Testis (tissue), 3 donors: Measurements from ENCODE around the gene PCED1A. TPM values are rescaled to one million over a fixed set of nuclear protein-coding genes. Genes with fewer than 3 reads are reported as not detected.

Experiments
- DNase-seq: peaks from one replicate; pipeline ENCODE4 v3.0.0-alpha.2; 2019
- H3K27ac ChIP-seq, 2 donors: fragments of 200-600 bp; sonication (generic); one replicate each; pipeline ENCODE4 v1.5.1; 2019
- H3K27me3 ChIP-seq: fragments of 200-600 bp; sonication (generic); one replicate; pipeline ENCODE4 v1.5.1; 2019
- H3K36me3 ChIP-seq: fragments of 200-600 bp; sonication (generic); one replicate; pipeline ENCODE4 v1.5.1; 2017; ENCODE audit warnings: low read depth; ENCODE audit errors: missing control alignments
- H3K4me1 ChIP-seq: fragments of 200-600 bp; sonication (generic); one replicate; pipeline ENCODE4 v1.5.1; 2019
- H3K4me3 ChIP-seq, 2 donors: fragments of 200-600 bp; sonication (generic); one replicate each; pipeline ENCODE4 v1.5.1; 2017 to 2019
- H3K9me3 ChIP-seq: fragments of 200-600 bp; sonication (generic); one replicate; pipeline ENCODE4 v1.5.1; 2017
- POLR2A ChIP-seq: fragments of 450-650 bp; IDR thresholded peaks from one replicate; pipeline ENCODE4 v1.6.1; 2017; ENCODE audit warnings: antibody characterized with exemption, mild to moderate bottlenecking, moderate library complexity
- WGBS, 2 donors: methylation state at CpG; one replicate each; pipeline ENCODE4 v1.1.5; 2018; 5-methylcytosine and 5-hydroxymethylcytosine counted together
- intact Hi-C: fragments of 100-400 bp; cut with DNase I; formaldehyde crosslinking; loops from one replicate; pipeline ENCODE4 v1.15.1; 2023; ENCODE audit warnings: low total_unique reads
- polyA plus RNA-seq: library from polyadenylated mRNA; stranded (reverse); fragments of 350-450 nt; fragmentation: Illumina TruSeq; extraction: RNeasy Lipid Tissue Mini Kit (QIAGEN cat#74804); gene quantifications from one replicate; pipeline ENCODE4 v1.2.3, GENCODE V29; 2014; ENCODE audit warnings: low read depth, low replicate concordance; ENCODE audit not compliant: insufficient read depth
- total RNA-seq, 2 donors: library from RNA; depleted of rRNA; stranded (reverse); fragments of >200 nt; gene quantifications; one replicate each; pipeline ENCODE4 v1.2.3, GENCODE V29; 2016
- TF ChIP-seq, protein P1 (sequence below), 3 experiments: fragments of 450-650 bp in 2 of 3; fragments of 200-600 bp in 1 of 3; sonication (generic) in 1 of 3; IDR thresholded peaks; one replicate each; pipeline ENCODE4 v1.5.1; 2016 to 2019; ENCODE audit warnings: antibody characterized with exemption in 3 of 3, mild to moderate bottlenecking in 2 of 3, moderate library complexity in 1 of 3

Gene PCED1A
- total and polyA plus RNA-seq, 3 donors from 2014 or later: 20.8 to 51.1 (median 46.0) TPM

DNA sequence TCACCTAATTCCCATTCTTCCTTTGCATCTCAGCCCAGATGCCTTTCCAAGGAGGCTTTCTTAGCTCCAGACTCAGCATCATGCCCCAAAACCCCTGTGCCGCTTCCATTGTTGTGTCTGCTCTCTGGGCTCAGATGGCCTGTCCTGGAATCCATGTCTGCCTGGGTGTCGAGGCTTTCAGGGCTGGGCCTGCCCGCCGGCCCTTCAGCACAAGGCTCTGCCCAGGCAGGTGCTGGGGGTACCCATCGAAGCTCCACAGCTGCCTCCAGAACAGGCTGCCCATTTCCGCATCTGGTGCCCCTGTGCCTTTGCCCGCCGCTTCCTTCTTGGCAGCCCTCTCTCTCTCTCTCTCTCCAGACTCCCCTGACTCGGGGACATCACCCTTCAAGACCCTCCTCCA lies 41.2 kb downstream of the PCED1A start:
- TF ChIP-seq, protein P1, sequence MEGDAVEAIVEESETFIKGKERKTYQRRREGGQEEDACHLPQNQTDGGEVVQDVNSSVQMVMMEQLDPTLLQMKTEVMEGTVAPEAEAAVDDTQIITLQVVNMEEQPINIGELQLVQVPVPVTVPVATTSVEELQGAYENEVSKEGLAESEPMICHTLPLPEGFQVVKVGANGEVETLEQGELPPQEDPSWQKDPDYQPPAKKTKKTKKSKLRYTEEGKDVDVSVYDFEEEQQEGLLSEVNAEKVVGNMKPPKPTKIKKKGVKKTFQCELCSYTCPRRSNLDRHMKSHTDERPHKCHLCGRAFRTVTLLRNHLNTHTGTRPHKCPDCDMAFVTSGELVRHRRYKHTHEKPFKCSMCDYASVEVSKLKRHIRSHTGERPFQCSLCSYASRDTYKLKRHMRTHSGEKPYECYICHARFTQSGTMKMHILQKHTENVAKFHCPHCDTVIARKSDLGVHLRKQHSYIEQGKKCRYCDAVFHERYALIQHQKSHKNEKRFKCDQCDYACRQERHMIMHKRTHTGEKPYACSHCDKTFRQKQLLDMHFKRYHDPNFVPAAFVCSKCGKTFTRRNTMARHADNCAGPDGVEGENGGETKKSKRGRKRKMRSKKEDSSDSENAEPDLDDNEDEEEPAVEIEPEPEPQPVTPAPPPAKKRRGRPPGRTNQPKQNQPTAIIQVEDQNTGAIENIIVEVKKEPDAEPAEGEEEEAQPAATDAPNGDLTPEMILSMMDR (IDR thresholded peaks at IDR 0.05): no peak
- TF ChIP-seq POLR2A: no peak
- H3K4me1 ChIP-seq: peaks cover 6% of the 10 kb centered on the region
- no peak overlapping the region for H3K4me3 ChIP-seq
- DNase-seq: no peak
- WGBS, 2 donors: 42 to 51% methylated on average over 9 of the region's 9 CpGs
- intact Hi-C loops: no loop called here
- H3K27ac ChIP-seq: no peak overlapping the region
- no peaks in the 10 kb centered on the region for H3K27me3 ChIP-seq
- H3K9me3 ChIP-seq: no peaks in the 10 kb centered on the region
- no peaks in the 10 kb centered on the region for H3K36me3 ChIP-seq

DNA sequence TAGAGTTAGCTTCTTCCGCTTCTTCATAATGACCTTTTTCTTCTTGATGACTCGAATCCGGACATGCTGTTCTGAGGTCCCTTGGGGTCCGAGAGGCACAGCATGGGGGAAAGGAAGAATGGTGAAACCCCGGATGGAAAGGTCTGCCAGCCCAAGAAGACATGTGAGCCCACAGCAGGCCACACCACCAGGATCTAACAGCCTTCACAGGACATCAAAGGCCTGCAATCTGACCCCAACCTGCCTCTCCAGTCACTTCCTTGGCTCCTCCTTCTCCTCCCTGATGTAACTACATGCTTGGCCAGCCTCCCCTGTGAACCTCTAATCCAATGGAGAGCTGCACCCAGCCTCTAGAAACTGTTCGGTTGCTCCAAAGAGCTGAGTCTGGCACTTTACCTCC lies 41.6 kb downstream of the PCED1A start:
- TF ChIP-seq, protein P1 (IDR thresholded peaks at IDR 0.05): no peak
- no peak for TF ChIP-seq POLR2A
- Histone ChIP-seq H3K36me3 (no peaks in the 10 kb centered on the region), H3K27me3 (no peaks in the 10 kb centered on the region), H3K9me3 (no peaks in the 10 kb centered on the region), H3K4me1 (peaks cover 6% of the 10 kb centered on the region), H3K27ac (no peak overlapping the region), H3K4me3 (no peak overlapping the region)
- no peak for DNase-seq
- WGBS, 2 donors: 71 to 86% methylated on average over 3 to 6 of the region's 6 CpGs
- intact Hi-C loops: no loop called here

DNA sequence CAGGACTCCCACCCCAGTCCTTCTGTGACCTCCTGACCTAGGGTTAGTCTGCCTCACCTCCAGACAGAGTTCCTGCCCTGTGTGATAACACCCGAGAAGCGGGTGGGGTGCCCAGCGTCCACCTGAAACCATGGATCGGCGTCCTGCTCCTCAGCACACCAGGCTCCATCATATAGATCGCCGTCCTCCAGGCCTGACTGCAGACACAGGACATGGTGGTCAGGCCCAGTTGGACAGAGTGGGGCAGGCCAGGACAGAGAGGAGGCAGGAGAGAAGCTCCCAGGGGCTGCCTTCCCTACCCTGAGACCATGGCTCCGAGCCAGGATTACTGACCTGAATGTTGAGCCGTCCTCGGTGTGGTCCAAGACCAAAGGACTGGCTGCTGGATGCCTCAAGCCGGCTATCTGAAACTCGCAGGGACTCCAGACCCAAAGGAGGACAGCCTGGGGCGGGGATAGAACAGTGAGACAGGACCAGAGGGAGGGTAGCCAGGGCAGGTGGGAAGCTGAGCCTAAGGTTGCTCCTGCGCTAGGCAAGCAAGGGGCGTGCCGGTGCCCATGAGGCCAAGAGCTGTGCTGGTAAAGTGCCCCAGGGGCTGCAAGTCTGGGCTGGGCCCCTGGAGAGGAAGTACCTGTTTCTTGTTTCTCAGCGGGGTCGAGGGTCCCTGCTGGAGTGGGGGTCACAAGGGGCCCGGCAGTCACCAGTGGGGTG lies 42.2 kb downstream of the PCED1A start:
- DNase-seq: no peak
- no peaks in the 10 kb centered on the region for H3K36me3 ChIP-seq
- H3K4me1 ChIP-seq: peaks cover 6% of the 10 kb centered on the region
- intact Hi-C loops: no loop called here
- no peak overlapping the region for H3K4me3 ChIP-seq
- H3K9me3 ChIP-seq: no peaks in the 10 kb centered on the region
- no peak overlapping the region for H3K27ac ChIP-seq
- H3K27me3 ChIP-seq: no peaks in the 10 kb centered on the region
- TF ChIP-seq POLR2A: no peak
- TF ChIP-seq, protein P1 (IDR thresholded peaks at IDR 0.05): no peak
- 86 to 92% methylated on average over 6 to 18 of the region's 19 CpGs for WGBS, 2 donors

DNA sequence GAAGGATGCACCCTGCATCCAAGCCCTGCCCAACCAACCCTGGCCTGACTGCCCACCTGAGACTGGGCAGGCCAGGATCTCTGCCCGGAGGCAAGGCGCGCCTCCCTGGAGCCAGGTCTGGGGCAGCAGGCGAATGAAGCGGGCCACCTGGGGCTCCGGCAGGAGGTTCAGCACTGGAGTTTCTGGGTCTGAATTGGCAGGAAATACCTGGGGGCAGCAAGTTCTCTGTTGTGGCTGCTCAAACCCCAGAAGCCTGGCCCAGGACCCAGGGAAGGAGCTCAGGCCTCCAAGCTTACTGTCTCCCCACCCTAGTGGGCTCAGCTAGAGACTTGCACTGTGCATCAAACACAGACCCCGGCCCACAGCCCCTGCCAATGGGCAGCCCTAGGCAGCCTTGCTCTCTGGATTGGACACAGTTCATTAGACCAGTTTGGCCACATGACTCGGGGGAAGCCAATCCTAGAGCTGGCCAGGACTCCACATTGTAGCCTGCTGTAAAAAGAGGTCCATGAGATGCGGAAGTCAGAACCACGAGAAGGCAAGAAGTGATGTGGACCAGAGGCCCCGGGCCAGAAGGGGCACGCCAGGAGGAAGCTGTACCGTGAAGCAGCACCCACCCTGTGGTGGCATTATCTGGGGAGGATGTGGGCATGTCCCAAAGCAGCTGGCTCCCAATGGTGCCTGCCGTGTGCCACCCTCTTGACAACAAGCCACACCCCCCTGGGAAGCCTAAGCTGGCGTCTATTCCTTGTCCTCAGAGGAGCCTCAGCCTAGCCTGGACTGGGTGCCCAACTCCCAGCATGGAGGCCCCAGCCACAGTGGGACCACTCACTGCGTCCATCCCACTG lies 43.1 kb downstream of the PCED1A start:
- H3K27ac ChIP-seq: no peak overlapping the region
- no peak overlapping the region for H3K4me3 ChIP-seq
- no peaks in the 10 kb centered on the region for H3K9me3 ChIP-seq
- DNase-seq: no peak
- H3K36me3 ChIP-seq: no peaks in the 10 kb centered on the region
- peaks cover 6% of the 10 kb centered on the region for H3K4me1 ChIP-seq
- no peaks in the 10 kb centered on the region for H3K27me3 ChIP-seq
- TF ChIP-seq, protein P1 (IDR thresholded peaks at IDR 0.05): no peak
- TF ChIP-seq POLR2A: no peak
- intact Hi-C loops: no loop called here
- WGBS, 2 donors: 69 to 88% methylated on average over 7 to 16 of the region's 16 CpGs
